ENCODE measurements around the gene SDF2L1. TPM values are rescaled to one million over a fixed set of nuclear protein-coding genes. Genes with fewer than 3 reads are reported as not detected.
A peak's percentile ranks its signal among the peaks of the same experiment; 100 is the strongest.

SDF2L1 gene
- total and polyA plus RNA-seq, 9 of the 15 experiments (the other 6 are each of a cell fraction or from before 2014, with no cell fraction given): 15.1 to 989 (median 124) TPM

DNA sequence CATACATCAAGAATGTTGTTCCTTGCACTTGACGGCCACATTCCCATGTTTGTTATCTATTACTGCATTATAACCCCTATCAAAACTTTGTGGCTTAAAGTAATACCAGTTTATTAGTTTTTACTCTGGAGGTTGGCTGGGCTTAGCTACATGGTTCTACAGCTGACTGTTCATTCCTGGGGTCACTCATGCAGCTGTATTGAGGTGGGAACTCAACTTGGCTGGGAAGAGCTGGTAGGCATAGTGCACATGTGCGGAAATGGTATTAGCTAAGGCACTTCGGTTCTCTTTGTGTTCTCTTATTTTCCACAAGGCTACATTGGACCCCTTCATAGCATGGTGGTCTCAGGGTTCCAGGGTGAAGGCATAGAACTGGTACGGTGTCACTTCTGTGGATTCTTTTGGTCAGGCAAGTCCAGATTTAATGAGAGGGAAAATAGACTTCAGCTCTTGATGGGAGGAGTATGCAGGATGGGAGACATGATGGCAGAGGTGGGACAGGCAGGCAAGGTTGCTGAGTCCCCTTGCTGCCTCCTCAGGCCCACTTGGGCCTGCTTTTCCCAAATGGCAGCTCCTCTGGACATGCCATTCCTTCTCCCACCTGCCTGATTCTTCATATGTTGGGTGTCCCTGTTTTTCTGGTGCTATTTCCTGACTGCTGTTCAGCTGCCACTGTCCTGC is 28.4 kb upstream of the SDF2L1 start (continued):
- TF ChIP-seq, protein P1, sequence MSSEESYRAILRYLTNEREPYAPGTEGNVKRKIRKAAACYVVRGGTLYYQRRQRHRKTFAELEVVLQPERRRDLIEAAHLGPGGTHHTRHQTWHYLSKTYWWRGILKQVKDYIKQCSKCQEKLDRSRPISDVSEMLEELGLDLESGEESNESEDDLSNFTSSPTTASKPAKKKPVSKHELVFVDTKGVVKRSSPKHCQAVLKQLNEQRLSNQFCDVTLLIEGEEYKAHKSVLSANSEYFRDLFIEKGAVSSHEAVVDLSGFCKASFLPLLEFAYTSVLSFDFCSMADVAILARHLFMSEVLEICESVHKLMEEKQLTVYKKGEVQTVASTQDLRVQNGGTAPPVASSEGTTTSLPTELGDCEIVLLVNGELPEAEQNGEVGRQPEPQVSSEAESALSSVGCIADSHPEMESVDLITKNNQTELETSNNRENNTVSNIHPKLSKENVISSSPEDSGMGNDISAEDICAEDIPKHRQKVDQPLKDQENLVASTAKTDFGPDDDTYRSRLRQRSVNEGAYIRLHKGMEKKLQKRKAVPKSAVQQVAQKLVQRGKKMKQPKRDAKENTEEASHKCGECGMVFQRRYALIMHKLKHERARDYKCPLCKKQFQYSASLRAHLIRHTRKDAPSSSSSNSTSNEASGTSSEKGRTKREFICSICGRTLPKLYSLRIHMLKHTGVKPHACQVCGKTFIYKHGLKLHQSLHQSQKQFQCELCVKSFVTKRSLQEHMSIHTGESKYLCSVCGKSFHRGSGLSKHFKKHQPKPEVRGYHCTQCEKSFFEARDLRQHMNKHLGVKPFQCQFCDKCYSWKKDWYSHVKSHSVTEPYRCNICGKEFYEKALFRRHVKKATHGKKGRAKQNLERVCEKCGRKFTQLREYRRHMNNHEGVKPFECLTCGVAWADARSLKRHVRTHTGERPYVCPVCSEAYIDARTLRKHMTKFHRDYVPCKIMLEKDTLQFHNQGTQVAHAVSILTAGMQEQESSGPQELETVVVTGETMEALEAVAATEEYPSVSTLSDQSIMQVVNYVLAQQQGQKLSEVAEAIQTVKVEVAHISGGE (CRISPR knock-in tag; IDR thresholded peaks at IDR 0.05): 0 out of 6 replicates have a peak, but pooled peaks of 1 of the 3 experiments have one; percentile 14
- TF ChIP-seq, protein P2, sequence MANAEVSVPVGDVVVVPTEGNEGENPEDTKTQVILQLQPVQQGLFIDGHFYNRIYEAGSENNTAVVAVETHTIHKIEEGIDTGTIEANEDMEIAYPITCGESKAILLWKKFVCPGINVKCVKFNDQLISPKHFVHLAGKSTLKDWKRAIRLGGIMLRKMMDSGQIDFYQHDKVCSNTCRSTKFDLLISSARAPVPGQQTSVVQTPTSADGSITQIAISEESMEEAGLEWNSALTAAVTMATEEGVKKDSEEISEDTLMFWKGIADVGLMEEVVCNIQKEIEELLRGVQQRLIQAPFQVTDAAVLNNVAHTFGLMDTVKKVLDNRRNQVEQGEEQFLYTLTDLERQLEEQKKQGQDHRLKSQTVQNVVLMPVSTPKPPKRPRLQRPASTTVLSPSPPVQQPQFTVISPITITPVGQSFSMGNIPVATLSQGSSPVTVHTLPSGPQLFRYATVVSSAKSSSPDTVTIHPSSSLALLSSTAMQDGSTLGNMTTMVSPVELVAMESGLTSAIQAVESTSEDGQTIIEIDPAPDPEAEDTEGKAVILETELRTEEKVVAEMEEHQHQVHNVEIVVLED (CRISPR knock-in tag; IDR thresholded peaks at IDR 0.05): no peak
- TF ChIP-seq, protein P3, sequence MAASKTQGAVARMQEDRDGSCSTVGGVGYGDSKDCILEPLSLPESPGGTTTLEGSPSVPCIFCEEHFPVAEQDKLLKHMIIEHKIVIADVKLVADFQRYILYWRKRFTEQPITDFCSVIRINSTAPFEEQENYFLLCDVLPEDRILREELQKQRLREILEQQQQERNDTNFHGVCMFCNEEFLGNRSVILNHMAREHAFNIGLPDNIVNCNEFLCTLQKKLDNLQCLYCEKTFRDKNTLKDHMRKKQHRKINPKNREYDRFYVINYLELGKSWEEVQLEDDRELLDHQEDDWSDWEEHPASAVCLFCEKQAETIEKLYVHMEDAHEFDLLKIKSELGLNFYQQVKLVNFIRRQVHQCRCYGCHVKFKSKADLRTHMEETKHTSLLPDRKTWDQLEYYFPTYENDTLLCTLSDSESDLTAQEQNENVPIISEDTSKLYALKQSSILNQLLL (CRISPR knock-in tag; IDR thresholded peaks at IDR 0.05; ENCODE audit: borderline replicate concordance): no peak
- TF ChIP-seq MCM5 (IDR thresholded peaks at IDR 0.05; ENCODE audit: low read depth) (no peak), ZNF140 (CRISPR knock-in tag; IDR thresholded peaks at IDR 0.05) (0 out of 2 replicates have a peak, but pooled peaks have one; percentile 48), RBM25 (IDR thresholded peaks at IDR 0.05; ENCODE audit: low read depth, low read length, severe bottlenecking) (no peak), SMAD1 (IDR thresholded peaks at IDR 0.05; ENCODE audit: low read depth, low read length, partially characterized antibody) (peak; percentile 16), MEF2D (tag; conservative IDR thresholded peaks at IDR 0.05; ENCODE audit: low read depth) (no peak), SNIP1 (IDR thresholded peaks at IDR 0.05; ENCODE audit: low read depth) (no peak), PPARD (CRISPR knock-in tag; IDR thresholded peaks at IDR 0.05) (0 out of 2 replicates have a peak, but pooled peaks have one; percentile 48)
- TF ChIP-seq, protein P4, sequence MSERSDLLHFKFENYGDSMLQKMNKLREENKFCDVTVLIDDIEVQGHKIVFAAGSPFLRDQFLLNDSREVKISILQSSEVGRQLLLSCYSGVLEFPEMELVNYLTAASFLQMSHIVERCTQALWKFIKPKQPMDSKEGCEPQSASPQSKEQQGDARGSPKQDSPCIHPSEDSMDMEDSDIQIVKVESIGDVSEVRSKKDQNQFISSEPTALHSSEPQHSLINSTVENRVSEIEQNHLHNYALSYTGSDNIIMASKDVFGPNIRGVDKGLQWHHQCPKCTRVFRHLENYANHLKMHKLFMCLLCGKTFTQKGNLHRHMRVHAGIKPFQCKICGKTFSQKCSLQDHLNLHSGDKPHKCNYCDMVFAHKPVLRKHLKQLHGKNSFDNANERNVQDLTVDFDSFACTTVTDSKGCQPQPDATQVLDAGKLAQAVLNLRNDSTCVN (CRISPR knock-in tag; IDR thresholded peaks at IDR 0.05): 0 out of 2 replicates have a peak, but pooled peaks have one; percentile 8
- TF ChIP-seq, protein P5, sequence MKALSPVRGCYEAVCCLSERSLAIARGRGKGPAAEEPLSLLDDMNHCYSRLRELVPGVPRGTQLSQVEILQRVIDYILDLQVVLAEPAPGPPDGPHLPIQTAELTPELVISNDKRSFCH (CRISPR knock-in tag; IDR thresholded peaks at IDR 0.05): no peak
- TF ChIP-seq, protein P5 (tag; IDR thresholded peaks at IDR 0.05): 0 out of 2 replicates have a peak, but pooled peaks have one; percentile 16
